HG03064 (cell line): ENCODE data around the gene ZRSR2.
"Not testable (repeated sequence)": the region's sequence is repeated elsewhere in the genome, so short reads cannot be mapped to it uniquely, and the experiment has no call there.

ENCODE experiments used
- ATAC-seq: cut with Tn5 transposase; IDR thresholded peaks from one replicate; pipeline ENCODE4 v1.9.1; 2021; ENCODE audit warnings: low read depth; ENCODE audit not compliant: unreplicated experiment

Gene ZRSR2

GRCh38 chrX:15797707-15798106 is 7.4 kb downstream of the ZRSR2 start:
- no peak for ATAC-seq

- ATAC-seq: no peak
Observed at GRCh38 chrX:15804563-15804962, 14.3 kb downstream of the ZRSR2 start.

- no peak for ATAC-seq
Observed at GRCh38 chrX:15808254-15808653, 18.0 kb downstream of the ZRSR2 start.

- no peak for ATAC-seq
Observed at GRCh38 chrX:15812192-15812938, 22.1 kb downstream of the ZRSR2 start.

GRCh38 chrX:15813416-15813815 is 23.1 kb downstream of the ZRSR2 start:
- no peak for ATAC-seq

GRCh38 chrX:15814771-15815365 is 24.6 kb downstream of the ZRSR2 start:
- ATAC-seq: no peak

- no peak for ATAC-seq
Observed at GRCh38 chrX:15815779-15816437, 25.6 kb downstream of the ZRSR2 start.

GRCh38 chrX:15816438-15816809 is 26.1 kb downstream of the ZRSR2 start:
- no peak for ATAC-seq

- ATAC-seq: no peak
Observed at GRCh38 chrX:15816886-15817285, 26.6 kb downstream of the ZRSR2 start.

GRCh38 chrX:15820106-15821073 is 30.1 kb downstream of the ZRSR2 start:
- no peak for ATAC-seq

GRCh38 chrX:15822922-15823321 is 32.6 kb downstream of the ZRSR2 start:
- ATAC-seq: no peak

GRCh38 chrX:15825936-15826335 is 35.7 kb downstream of the ZRSR2 start:
- no peak for ATAC-seq

GRCh38 chrX:15829217-15829616 is 38.9 kb downstream of the ZRSR2 start:
- no peak for ATAC-seq

GRCh38 chrX:15831347-15831746 is 41.1 kb downstream of the ZRSR2 start:
- not testable (repeated sequence) for ATAC-seq

GRCh38 chrX:15834053-15834452 is 43.8 kb downstream of the ZRSR2 start:
- no peak for ATAC-seq

- ATAC-seq: no peak
Observed at GRCh38 chrX:15834827-15835595, 44.7 kb downstream of the ZRSR2 start.

GRCh38 chrX:15838017-15838416 is 47.7 kb downstream of the ZRSR2 start:
- no peak for ATAC-seq

GRCh38 chrX:15841853-15842516 is 51.7 kb downstream of the ZRSR2 start:
- no peak for ATAC-seq

GRCh38 chrX:15843960-15844359 is 53.7 kb downstream of the ZRSR2 start:
- ATAC-seq: no peak
